CD4-positive, alpha-beta T cell treated with Interleukin-10 for 1 hour (primary cell): Measurements from ENCODE around the gene TMEM87A.
A peak's percentile ranks its signal among the peaks of the same experiment; 100 is the strongest.
"Not testable (repeated sequence)": the region's sequence is repeated elsewhere in the genome, so short reads cannot be mapped to it uniquely, and the experiment has no call there.

Experiments used
- DNase-seq: peaks from one replicate; pipeline ENCODE4 v3.0.0-alpha.2; 2020

The TMEM87A gene, protein sequence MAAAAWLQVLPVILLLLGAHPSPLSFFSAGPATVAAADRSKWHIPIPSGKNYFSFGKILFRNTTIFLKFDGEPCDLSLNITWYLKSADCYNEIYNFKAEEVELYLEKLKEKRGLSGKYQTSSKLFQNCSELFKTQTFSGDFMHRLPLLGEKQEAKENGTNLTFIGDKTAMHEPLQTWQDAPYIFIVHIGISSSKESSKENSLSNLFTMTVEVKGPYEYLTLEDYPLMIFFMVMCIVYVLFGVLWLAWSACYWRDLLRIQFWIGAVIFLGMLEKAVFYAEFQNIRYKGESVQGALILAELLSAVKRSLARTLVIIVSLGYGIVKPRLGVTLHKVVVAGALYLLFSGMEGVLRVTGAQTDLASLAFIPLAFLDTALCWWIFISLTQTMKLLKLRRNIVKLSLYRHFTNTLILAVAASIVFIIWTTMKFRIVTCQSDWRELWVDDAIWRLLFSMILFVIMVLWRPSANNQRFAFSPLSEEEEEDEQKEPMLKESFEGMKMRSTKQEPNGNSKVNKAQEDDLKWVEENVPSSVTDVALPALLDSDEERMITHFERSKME

DNA sequence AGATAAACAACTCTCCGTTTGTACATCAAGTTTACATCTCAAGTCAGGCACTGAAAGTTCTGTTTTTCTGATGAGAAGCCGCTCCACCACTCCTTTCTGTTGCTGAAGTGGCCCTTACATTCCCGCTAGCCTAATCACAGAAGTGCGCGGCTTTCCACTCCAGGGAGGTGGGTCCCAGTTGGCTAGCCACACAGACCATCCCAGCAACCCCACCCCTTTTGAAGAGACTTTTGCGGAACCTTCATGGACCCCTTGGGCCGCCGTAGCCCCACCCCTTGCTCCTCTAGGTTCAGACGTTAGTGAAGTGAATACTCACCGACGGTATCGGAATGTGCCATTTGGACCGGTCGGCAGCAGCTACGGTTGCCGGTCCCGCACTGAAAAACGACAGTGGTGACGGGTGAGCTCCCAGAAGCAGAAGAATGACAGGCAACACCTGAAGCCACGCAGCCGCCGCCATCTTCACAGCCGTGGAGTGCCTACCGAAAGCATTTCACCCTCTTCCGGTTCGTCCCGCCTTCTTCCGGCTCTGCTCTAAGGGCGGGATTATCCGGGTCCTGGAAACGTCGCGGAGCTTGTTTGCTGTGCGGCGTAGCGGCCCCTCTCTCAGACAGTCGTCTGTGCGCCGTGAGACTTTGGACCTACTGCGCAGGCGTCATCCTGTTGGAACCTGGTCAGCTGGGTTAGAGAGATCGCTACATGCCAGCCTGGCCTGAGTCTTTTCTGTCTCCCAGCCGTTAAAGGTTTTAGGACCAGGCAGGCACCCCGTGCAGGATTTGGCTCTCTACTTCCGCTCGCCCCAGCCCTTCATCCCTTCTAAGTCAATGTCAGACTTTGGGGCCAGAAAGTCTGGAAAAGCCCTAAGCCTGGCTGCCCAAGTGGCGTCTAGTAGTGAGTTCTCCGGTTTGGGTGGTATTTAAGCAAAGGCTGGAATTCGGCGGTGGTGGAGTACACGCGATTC, at the start of gene TMEM87A, which contains the start of gene GANC:
TMEM87A (minus strand) TSS at position 495 of the 961 bp plus-strand sequence; CDS start at position 460, 35 bp downstream.
GANC (plus strand) TSS at position 263 of the 961 bp plus-strand sequence. CDS start 1,281 bp downstream, outside the sequence.
- DNase-seq: peak; percentile 97

DNA sequence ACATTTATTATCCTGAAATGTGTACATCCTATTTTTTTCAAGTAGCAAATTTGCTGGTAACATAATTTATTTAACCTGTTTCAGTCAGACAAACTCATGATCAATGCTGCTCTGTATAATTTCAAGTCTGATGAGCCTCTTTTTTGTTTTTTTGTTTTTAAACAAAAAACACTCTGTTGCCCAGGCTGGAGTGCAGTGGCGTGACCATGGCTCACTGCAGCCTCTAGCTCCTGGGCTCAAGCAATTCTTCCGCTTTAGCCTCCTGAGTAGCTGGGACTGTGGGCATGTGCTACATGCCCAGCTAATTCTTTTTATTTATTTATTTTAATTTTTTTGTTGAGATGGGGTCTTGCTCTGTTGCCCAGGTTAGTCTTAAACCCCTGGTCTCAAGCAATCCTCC, 46.0 kb upstream of the TMEM87A start:
- DNase-seq: no peak

DNA sequence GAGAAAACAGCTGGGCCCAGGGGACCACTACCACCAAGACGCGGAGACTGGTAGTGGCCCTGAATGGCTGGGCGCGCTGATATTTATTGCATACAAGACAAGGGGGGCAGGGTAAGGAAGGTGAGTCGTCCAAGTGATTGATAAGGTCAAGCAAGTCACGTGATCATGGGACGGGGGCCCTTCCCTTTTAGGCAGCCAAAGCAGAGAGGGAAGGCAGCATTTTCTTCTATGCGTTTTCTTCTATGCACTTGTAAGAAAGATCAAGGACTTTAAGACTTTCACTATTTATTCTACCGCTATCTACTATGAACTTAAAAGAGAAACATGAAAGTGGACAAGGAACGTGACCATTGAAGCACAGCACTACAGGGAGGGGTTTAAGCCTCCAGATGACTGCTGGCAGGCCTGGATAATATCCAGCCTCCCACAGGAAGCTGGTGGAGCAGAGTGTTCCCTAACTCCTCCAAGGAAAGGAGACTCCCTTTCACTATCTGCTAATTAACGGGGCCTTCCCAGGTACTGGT, 43.1 kb upstream of the TMEM87A start:
- DNase-seq: not testable (repeated sequence)

DNA sequence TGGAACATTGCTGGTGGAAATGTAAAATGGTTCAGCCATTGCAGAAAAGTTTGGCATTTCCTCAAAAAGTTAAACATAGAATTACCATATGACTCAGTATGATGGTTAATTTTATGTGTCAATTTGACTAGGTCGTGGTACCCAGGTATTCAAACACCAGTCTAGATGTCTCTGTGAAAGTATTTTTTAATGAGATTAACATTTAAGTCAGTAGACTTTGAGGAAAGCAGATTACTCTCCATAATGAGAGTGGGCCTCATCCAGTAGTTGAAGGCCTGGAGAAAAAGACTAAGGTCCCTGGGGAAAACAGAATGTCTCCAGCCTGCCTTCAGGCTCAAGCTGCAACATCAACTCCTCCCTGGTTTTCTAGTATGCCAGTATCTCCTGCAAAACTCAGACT, 42.3 kb upstream of the TMEM87A start:
- DNase-seq: no peak

DNA sequence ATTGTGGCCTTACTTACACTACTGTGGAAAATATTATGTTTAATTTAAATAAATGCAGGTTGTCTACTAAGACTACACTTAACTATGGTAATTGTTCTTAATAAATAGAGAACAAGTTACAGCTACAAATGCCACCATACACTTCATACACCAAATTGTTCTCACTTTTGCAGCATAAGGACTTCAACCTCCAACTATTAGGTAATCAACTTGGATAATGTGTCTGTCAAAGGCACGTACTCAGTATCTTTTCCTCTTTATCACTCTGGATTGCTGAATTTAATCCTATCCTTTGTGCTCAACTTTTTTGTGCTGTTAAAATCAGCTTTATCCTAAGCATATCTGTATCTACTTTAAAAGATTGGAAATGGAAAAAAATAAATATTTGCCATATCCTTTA, 41.6 kb upstream of the TMEM87A start:
- no peak for DNase-seq

DNA sequence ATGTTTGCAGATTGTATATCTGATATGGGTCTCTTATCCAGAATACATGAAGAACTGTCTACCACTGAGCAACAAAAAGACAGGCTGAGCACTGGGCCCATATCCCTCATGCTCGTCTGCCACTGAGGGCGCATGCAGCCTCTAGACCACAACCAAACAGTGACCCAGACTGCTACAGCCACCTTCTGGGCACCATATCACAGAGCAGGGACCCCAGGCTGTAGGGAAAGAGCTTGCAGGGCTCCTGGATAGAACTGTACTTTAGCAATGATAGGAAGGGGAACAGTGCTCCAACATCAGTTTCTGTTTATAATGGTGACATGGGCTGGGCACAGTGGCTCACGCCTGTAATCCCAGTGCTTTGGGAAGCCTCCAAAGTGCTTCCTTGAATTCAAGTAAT, 40.2 kb upstream of the TMEM87A start:
- DNase-seq: no peak

DNA sequence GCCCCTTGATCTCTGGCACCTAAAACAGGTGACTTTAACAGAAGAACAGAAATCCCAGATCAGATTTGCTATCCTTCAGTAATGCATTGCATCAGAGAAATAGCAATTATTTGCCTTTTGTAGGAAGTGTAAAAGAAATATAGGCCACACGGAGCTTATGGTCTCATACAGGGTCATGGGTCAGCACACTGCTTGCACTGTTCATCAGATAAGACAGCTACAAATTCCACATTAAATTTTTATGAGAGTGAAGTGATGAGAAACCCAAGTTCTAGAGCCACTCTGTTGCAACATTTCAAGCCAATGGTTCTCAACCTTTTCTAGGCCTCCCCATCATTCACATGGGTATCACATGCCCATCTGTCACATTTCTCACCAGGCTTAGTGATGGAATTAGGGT, 33.4 kb upstream of the TMEM87A start:
- DNase-seq: no peak

DNA sequence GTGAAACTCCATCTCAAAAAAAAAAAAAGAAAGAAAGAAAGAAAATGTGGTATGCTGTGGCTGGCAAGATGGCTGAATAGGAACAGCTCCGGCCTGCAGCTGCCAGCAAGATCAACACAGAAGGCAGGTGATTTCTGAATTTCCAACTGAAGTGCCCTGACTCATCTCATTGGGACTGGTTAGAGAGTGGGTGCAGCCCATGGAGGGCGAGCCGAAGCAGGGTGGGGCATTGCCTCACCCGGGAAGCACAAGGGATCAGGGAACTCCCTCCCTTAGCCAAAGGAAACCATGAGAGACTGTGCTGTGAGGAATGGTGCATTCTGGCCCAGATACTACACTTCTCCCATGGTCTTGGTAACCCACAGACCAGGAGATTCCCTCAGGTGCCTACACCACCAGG, 27.8 kb upstream of the TMEM87A start:
- DNase-seq: not testable (repeated sequence)

DNA sequence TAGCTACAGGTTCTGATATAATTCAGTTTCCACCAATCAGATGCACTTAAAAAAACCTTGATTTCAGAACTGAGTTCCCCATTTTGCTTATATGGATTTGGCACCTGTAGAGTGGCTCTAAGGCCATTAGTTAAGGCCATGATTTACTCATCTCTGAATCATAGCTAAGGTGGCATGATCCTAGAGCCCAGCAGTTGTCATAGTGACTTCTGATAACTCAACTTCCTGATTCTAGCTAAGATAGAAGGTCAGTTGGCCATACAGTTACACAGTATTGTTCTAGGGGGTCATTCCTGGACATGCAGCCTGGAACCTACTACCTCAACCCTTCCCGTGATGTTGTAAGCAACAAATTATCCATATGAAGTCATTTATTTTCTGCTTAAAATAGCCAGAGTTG, 15.9 kb upstream of the TMEM87A start:
- no peak for DNase-seq

DNA sequence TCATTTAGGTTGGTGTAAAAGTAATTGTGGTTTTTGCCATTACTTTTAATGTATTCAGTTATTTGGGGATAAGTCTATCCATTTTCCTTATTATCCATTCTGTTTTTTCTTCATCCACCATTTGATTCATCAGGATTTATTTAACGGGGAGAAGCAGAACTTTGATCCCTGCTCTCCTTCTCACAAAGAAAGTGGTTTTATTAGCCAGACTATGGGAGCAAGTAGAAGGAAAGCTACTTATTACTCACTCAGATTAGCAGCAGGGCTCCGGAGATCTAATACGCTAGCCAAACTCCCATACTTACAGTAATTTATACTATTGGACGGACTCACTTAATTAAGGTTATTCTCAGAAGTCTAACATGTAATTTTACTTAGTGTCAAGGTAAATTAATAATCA, 14.7 kb upstream of the TMEM87A start:
- DNase-seq: no peak

DNA sequence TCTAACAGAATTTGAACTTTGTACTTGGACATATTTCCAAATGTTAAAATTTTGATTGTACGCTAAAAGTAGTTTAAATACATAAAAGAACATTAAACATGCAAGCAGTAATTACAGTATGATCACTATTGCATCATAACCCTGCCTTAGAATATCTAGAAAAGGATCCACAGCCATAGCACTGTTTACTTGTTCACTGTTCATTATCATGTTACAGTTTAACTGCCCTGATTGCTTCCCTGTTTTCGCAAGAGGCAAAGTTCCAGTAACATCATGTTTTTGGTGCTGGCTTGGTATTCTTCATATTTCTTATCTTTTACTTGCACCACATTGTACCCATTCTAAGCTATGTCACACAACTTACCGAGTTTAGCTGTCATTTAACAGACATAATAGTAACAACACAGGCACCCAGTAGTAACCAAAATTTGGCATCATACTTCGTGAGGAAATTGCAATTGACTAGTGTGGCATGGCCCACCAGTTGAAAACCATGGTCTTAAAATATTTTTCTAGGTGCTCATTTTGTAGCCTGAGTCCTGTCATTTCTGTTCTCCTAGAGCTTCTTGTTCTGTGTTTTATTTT, 13.3 kb upstream of the TMEM87A start:
- DNase-seq: no peak

DNA sequence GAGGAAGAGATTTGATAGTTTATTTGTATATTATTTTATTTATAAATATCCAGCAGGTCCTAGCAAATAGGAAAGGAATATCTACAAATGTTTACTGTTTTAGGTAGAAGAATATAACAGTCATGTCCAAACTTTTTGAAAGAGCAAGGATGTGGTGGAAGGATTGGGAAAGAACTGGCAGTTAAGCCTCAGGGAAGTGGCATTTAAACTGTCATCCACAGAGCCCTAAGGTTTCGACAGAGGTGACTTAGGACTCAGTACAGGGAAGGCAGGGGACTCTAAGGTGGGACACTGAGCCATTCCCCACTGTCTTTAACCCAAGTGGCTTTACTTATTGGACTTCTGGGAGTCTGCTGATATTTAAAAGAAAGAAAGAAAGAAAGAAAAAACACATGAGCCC, 11.8 kb upstream of the TMEM87A start:
- DNase-seq: no peak

DNA sequence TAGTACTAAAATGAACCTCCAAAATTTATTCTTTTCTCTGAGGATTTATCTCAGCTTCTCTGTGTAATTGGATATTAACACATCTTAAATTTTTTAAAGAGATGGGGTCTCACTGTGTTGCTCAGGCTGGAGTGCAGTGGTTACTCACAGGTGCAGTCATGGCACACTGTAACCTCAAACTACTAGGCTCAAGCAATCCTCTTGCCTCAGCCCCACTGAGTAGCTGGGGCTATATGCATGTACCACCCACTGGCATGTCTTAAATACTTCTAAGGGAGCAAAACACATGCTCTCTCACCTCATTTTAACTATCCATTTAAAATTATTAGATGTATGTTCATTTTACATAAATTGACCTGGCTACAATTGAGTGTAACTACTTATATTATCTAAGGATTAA, 11.3 kb upstream of the TMEM87A start:
- DNase-seq: no peak

DNA sequence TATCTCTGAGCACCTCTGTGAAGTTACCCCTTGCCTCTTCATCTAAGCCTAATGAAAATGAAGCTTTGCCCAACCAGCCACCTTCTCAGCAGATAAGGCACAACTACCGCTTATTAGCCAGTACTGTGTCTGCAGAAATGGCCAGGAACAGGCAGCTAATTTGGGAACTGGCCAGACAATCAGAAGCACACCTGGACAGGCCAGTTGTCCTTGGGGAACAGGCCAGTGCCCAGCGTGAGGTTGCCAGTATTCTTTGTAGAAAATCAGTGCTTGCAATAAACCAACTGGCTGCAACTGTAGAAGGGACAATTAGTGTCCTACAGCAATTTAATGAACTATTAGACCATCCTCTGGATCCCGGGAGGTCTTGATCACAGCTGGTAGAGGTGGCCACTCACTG, 10.4 kb upstream of the TMEM87A start:
- no peak for DNase-seq

DNA sequence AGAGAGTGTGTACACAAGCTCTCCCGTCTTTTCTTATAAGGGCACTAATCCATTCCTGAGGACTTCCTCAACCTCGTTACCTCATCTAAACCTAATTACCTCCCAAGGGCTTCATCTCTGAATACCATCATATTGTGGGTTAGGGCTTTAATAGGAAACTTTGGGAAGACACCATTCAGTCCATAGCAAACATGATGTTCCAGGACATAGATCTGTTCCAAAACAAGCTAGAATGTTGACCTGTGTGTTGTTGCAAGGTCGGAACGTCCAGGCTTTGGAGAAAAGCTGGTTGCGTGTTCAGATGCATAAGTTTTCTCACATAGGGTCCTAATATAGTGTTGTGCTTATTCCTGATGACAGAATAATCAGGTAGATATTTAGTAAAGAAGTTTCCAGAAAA, 9.7 kb upstream of the TMEM87A start:
- no peak for DNase-seq

DNA sequence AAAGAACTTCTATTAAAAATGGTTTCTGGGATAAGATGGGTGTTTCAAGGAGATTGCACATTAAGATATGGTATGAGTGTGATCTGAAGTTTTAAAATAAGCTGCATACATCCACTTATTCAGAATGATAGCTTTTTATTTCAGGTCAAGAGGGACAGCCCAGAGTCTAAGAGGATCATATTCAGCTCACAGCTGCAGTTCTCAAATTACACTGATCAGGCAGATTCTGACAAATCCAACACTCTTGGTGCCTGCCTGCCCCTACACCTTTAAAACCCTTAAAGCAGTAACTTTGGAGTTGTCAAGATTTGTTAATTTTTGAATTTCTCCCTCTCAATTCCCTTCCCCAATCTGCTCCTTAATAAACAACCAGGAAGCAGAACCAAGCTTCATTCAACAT, 9.1 kb upstream of the TMEM87A start:
- no peak for DNase-seq

DNA sequence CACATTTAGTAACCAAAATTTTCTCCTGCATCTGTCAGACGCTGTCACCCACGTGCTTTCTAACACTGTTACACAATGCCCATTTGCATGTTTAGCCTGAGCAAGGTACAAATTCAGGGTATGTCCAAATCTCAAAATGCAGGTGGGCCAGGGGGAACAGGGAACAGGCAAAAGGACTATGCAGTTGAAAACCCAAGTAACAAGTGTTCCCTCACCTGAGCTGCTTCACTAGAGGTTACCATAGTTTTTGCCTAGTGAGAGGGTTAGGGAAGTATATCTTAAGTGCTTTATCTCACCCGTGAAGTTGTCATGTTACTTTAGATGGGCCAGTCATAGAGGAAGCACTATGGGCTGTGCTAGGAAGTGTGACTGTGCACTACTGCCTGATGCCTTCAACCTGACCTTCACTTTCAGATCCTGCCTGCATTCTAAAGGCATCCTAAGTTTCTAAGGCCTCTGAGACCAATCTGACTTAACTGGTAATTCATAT, 6.0 kb upstream of the TMEM87A start:
- no peak for DNase-seq

DNA sequence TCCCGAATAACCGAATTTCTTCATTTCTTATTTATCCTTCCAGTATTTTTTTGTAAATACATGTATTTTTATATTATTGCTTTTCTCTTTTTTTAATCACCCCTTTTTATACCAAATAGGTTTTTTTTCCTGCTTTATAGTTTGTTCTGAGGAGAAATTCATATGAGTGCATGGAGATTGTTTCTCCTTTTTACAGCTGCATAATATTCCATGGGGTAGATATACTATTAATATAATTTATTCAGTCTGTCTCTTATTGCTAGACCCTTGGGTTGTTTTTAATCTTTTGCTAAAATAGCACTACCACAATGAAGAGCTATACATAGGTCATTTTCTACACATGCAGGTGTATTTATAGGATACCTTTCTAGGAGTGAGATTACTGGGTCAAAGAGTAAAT, 3.5 kb upstream of the TMEM87A start:
- no peak for DNase-seq

DNA sequence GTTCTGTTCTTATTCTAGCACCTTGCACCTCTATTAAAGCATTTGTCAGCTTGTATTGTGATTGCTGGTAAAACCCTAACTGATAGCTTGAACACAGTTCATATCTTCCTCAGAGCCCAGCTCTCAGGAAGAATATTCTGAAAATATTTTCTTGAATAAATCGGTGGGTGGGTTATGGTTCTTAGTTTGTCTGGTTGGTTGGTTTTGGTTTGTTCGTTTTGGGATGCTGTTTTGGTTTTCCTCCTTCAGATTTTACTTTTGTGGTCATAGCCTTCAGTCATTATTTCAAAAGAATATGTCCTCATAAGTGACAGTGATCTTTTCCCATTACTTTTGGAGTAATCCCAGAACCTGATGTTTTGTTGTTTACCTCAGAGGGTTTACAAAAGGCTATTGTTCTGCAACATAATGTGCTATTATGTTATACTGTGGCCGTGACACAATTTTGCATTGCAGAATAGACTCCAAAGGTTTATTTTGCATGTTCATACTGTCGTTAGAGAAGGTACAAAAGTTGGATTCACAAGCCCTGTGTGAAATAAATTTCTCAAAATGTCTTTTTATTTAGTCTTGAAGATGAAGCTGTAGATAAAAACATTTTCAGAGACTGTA, 2.7 kb upstream of the TMEM87A start:
- DNase-seq: no peak

DNA sequence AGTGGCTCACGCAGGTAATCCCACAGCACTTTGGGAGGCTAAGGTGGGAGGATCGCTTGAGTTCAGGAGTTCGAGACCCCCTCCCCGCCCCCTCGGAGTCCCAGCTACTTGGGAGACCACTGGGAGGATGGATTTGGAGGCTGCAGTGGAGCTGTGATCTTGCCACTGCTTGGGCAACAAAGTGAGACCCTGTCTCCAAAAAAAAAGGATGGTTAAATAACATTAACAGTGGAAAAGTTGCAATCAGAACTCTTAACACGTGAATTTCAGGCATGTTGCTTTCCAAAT, 1.4 kb upstream of the TMEM87A start:
- DNase-seq: no peak

DNA sequence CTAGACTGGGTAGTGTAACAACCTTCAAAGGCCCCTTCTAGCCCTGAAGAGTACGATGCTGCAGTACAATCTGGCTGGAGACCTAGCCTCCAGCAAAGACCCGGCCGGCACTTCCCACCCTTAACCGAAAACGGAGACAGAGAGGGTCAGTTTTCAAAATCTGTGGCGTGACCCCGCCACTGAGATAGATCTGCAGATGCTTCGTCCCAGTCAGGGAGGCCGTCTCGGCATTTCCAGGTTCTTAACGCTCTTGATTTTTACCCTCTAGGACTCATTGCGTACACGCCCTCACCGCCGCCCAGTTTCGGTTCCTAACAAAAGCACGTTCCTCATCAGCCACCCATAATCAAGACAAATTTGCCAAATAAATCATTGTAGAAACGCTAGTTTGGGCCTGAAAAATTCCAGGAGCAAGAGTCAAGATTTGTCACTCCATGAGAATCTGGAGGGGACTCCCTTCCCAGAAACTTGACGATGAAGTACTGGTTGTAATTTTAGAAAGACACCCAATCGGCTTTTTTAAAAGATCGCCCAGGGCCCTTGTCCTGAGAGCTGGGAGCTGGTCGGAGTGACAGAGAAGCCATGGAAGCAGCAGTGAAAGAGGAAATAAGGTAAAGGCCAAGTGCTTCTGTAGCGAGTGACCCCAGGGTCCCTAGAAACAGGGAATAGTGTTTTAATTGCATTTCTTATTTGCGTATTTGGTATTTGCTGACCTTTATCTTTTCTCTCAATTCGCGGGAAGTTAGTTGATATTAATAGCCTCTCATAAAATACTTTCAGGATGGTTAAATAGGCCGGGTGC, 868 bp upstream of the TMEM87A start:
- peak; percentile 66 for DNase-seq

DNA sequence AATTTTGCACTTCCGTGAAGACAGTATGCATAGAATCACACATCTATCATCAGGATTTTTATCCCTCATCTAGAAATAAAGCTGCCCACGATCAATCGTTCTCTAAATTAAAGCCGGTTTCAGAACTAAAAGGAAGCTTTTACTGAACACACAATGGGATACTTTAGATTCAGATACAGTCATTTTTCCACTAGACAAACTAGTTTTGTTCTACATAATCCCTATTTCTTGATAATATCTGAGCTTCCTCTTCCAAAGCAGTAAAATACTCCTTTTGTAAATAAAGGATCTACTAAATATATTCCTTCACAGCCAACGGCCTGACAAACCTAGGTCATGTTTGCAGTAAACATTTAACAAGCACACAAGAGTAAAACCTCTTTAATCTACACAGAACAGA, 2.2 kb downstream of the TMEM87A start:
- no peak for DNase-seq
